ENCODE measurements around the gene MTG1. TPM values are rescaled to one million over a fixed set of nuclear protein-coding genes. Genes with fewer than 3 reads are reported as not detected.

Gene MTG1
- total and polyA plus RNA-seq, 12 donors, result 17.4 to 36.2 (median 23.8) TPM

- Histone ChIP-seq H3K27ac (no peak overlapping the region), H3K9me3 (no peaks in the 10 kb centered on the region), H3K4me1 (no peaks in the 10 kb centered on the region), H3K27me3 (peaks cover 0 to 3% (median 0%) of the 10 kb centered on the region in 7 donors), H3K4me3 (no peak overlapping the region), H3K36me3 (no peaks in the 10 kb centered on the region)
- ATAC-seq (no peak), DNase-seq (no peak)
- intact Hi-C loops (cut with DNase I), result no loop called here
- TF ChIP-seq CTCF (IDR thresholded peaks at IDR 0.05), result no peak
- WGBS, 2 donors, result 92 to 94% methylated on average over 40 of the region's 40 CpGs
Measured at GRCh38 chr10:133458021-133458709, 64.2 kb downstream of the MTG1 start.

- ATAC-seq (peak in 1 of 8 donors; percentile 9), DNase-seq (no peak)
- Histone ChIP-seq H3K27ac (no peak overlapping the region), H3K4me1 (no peaks in the 10 kb centered on the region), H3K36me3 (no peaks in the 10 kb centered on the region), H3K27me3 (peaks cover 0 to 3% (median 0%) of the 10 kb centered on the region in 7 donors), H3K4me3 (no peak overlapping the region), H3K9me3 (no peaks in the 10 kb centered on the region)
- no peak for TF ChIP-seq CTCF (IDR thresholded peaks at IDR 0.05)
- intact Hi-C loops (cut with DNase I), result no loop called here
- WGBS, 2 donors, result 87 to 88% methylated on average over 21 of the region's 21 CpGs
Measured at GRCh38 chr10:133458710-133459453, 64.9 kb downstream of the MTG1 start.

- no peak for DNase-seq
Measured at GRCh38 chr10:133459454-133460207, 65.7 kb downstream of the MTG1 start.

More at GRCh38 chr10:133459454-133460207, 65.7 kb downstream of the MTG1 start:
- 53 to 60% methylated on average over 78 to 81 of the region's 81 CpGs for WGBS, 2 donors
- Histone ChIP-seq H3K4me1 (no peaks in the 10 kb centered on the region), H3K4me3 (no peak overlapping the region), H3K36me3 (no peaks in the 10 kb centered on the region), H3K27ac (no peak overlapping the region), H3K27me3 (peaks cover 0 to 8% (median 0%) of the 10 kb centered on the region in 7 donors), H3K9me3 (no peaks in the 10 kb centered on the region)
- intact Hi-C loops (cut with DNase I), result no loop called here
- no peak for ATAC-seq
- no peak for TF ChIP-seq CTCF (IDR thresholded peaks at IDR 0.05)
